ENCODE measurements around the gene FASTK. TPM values are rescaled to one million over a fixed set of nuclear protein-coding genes. Genes with fewer than 3 reads are reported as not detected.
A peak's percentile ranks its signal among the peaks of the same experiment; 100 is the strongest.

FASTK gene
- total RNA-seq, 1 donor from 2014 or later: 75.7 TPM

GRCh38 chr7:151076863-151077704 is 3.5 kb downstream of the FASTK start:
- DNase-seq: no peak
- Histone ChIP-seq H3K4me3 (peak overlapping the region; percentile 6), H3K36me3 (peaks cover 42% of the 10 kb centered on the region), H3K4me1 (peaks cover 54% of the 10 kb centered on the region), H3K9me3 (replicated peaks) (no peaks in the 10 kb centered on the region), H3K27ac (replicated peaks) (peak overlapping the region; percentile 68), H3K27me3 (ENCODE audit: low read depth) (no peaks in the 10 kb centered on the region)
- intact Hi-C loops (cut with micrococcal nuclease): no loop called here
- TF ChIP-seq CTCF (IDR thresholded peaks at IDR 0.05; ENCODE audit: borderline replicate concordance): peak; percentile 34

DNA sequence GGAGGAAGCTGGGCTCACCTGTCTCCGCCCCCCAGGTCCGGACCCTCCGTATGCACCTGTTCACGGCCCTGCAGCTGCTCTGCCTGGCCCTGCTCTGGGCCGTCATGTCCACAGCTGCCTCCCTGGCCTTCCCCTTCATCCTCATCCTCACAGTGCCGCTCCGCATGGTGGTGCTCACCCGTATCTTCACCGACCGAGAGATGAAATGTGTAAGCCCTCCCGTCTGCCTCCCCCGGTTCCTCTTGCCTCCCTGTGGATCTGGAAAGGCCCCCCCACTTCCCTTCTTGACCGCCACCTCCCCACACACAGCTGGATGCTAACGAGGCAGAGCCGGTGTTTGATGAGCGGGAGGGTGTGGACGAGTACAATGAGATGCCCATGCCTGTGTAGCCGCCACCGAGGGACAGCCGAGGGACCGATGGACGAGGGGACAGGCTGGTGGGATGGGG is 4.6 kb downstream of the FASTK start:
- H3K36me3 ChIP-seq: peaks cover 53% of the 10 kb centered on the region
- DNase-seq: no peak

GRCh38 chr7:151075662-151075971 is 5.0 kb downstream of the FASTK start:
- no peak for TF ChIP-seq CTCF (IDR thresholded peaks at IDR 0.05; ENCODE audit: borderline replicate concordance)
- peaks cover 57% of the 10 kb centered on the region for H3K36me3 ChIP-seq
- DNase-seq: no peak
- no peak overlapping the region for H3K4me3 ChIP-seq
- H3K4me1 ChIP-seq: peaks cover 41% of the 10 kb centered on the region
- intact Hi-C loops (cut with micrococcal nuclease): no loop called here
- H3K27ac ChIP-seq (replicated peaks): no peak overlapping the region
- H3K27me3 ChIP-seq (ENCODE audit: low read depth): no peaks in the 10 kb centered on the region
- H3K9me3 ChIP-seq (replicated peaks): no peaks in the 10 kb centered on the region

More for the DNA sequence above, 4.6 kb downstream of the FASTK start:
- Histone ChIP-seq H3K27ac (replicated peaks) (no peak overlapping the region), H3K4me1 (peaks cover 43% of the 10 kb centered on the region), H3K9me3 (replicated peaks) (no peaks in the 10 kb centered on the region), H3K27me3 (ENCODE audit: low read depth) (no peaks in the 10 kb centered on the region), H3K4me3 (no peak overlapping the region)
- no peak for TF ChIP-seq CTCF (IDR thresholded peaks at IDR 0.05; ENCODE audit: borderline replicate concordance)
- intact Hi-C loops (cut with micrococcal nuclease): no loop called here

GRCh38 chr7:151074817-151075661 is 5.6 kb downstream of the FASTK start:
- Histone ChIP-seq H3K9me3 (replicated peaks) (no peaks in the 10 kb centered on the region), H3K4me1 (peaks cover 36% of the 10 kb centered on the region), H3K27me3 (ENCODE audit: low read depth) (no peaks in the 10 kb centered on the region), H3K27ac (replicated peaks) (no peak overlapping the region), H3K36me3 (peaks cover 63% of the 10 kb centered on the region), H3K4me3 (no peak overlapping the region)
- no peak for TF ChIP-seq CTCF (IDR thresholded peaks at IDR 0.05; ENCODE audit: borderline replicate concordance)
- no peak for DNase-seq
- intact Hi-C loops (cut with micrococcal nuclease): no loop called here

GRCh38 chr7:151073990-151074389 is 6.6 kb downstream of the FASTK start:
- H3K36me3 ChIP-seq: peaks cover 73% of the 10 kb centered on the region
- H3K4me3 ChIP-seq: no peak overlapping the region
- H3K9me3 ChIP-seq (replicated peaks): no peaks in the 10 kb centered on the region
- intact Hi-C loops (cut with micrococcal nuclease): no loop called here
- H3K4me1 ChIP-seq: peaks cover 25% of the 10 kb centered on the region
- H3K27me3 ChIP-seq (ENCODE audit: low read depth): no peaks in the 10 kb centered on the region
- no peak for DNase-seq
- no peak overlapping the region for H3K27ac ChIP-seq (replicated peaks)
- no peak for TF ChIP-seq CTCF (IDR thresholded peaks at IDR 0.05; ENCODE audit: borderline replicate concordance)

All from left ventricle myocardium inferior (tissue), 1 donor.